GM12865 (cell line): ENCODE results near the gene C3AR1.
"Not testable (repeated sequence)": the region's sequence is repeated elsewhere in the genome, so short reads cannot be mapped to it uniquely, and the experiment has no call there.

Experiments used
- DNase-seq: peaks from one replicate; pipeline ENCODE4 v3.0.0; 2010; ENCODE audit warnings: low read depth
- H3K4me3 ChIP-seq: 2 replicates; pipeline ENCODE4 v1.5.1; 2011; ENCODE audit warnings: mild to moderate bottlenecking, low read depth, low read length, control low read depth
- CTCF ChIP-seq: IDR thresholded peaks from 2 replicates; pipeline ENCODE4 v1.5.1; 2011; ENCODE audit warnings: low read length, control low read depth, low read depth, inconsistent platforms; ENCODE audit not compliant: insufficient read depth; ENCODE audit errors: missing control alignments

The C3AR1 gene

DNA sequence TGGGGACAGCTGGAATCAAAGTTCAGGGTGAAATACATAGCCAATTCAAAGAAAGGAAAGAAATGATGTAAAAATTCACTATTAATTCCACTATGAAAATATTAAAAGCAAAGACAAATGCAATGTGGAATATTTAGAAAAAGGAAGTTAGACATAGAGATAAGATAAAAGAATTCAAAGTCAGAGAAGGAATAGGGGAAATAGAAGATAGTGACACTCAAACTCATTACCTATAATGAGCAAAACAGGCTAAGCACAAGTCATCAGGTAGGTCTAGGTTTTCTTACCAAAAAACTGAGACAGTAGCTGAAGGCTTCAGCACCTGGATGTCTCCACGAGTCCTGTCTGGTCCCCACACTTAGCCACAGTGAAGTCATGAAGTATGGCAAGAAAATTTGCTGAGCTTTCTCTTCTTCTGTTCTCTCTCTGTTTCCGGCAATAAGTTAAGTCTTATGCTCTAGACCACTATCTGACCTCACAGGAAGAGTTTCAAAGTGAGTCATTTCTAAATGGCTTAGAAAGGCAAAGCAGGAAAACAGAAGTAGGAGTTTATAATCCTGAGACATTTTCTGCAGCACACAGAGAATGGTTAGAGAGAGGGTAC lies at the start of gene C3AR1:
C3AR1 (minus strand) TSS at position 369 of the 604 bp plus-strand sequence. CDS start 6,174 bp downstream, outside the sequence.
- H3K4me3 ChIP-seq = no peak within 1 kb of the TSS
- DNase-seq = peak; percentile 46
- no peak for TF ChIP-seq CTCF

GRCh38 chr12:8113117-8113516 lies 47.0 kb upstream of the C3AR1 start:
- not testable (repeated sequence) for DNase-seq, H3K4me3 ChIP-seq

- H3K4me3 ChIP-seq = no peak overlapping the region
- TF ChIP-seq CTCF = peak; percentile 95
- peak; percentile 86 for DNase-seq
These were observed 42.7 kb upstream of the C3AR1 start for GRCh38 chr12:8108808-8109398.

DNA sequence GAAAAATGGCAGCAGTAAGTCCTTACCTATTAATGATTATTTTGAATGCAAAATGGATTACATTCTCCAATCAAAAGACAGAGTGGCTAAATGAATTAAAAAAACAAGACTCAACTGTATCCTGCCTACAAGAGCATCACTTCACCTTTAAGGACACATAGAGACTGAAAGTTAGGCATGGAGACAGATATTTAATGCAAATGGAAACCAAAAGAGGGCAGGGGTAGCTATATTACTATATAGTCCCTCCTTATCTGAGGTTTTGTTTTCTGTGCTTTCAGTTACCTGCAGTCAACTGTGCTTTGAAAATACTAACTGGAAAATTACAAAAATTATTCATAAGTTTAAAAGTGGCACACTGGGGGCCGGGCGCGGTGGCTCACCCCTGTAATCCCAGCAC lies 33.1 kb upstream of the C3AR1 start:
- DNase-seq = no peak
- H3K4me3 ChIP-seq = no peak overlapping the region
- no peak for TF ChIP-seq CTCF

DNA sequence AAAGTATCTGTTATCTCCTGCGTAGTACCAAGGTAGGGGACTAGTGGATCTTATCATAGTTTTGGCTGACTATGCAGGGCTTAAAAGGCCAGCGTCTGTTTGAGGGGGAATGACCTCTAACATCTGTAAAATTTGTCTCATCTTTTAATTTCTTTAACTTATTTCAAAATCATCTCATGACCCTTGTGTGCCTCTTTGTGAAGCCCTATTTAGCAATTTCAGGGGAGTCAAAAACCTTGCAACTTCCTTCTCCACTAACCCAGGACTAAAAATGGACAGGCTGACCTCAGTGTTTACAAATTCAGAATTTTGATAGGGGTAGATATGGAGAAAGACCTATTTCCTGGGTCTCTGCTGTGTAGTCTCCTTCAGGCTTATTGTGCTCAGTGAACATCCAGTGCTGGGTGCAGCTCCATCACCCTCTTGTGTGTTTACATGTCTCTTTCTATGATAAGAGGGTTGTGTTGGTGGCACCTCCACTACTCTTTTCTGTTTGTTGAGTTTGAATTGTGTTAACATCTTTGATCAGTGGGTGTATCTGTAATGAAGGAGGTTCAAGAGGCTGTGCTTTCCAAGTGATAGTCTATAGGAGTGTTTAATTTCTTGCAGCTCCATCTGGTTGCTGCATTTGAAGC lies 30.2 kb upstream of the C3AR1 start:
- no peak overlapping the region for H3K4me3 ChIP-seq
- TF ChIP-seq CTCF = no peak
- no peak for DNase-seq

GRCh38 chr12:8093291-8093690 lies 27.1 kb upstream of the C3AR1 start:
- no peak for DNase-seq
- no peak overlapping the region for H3K4me3 ChIP-seq
- TF ChIP-seq CTCF = no peak

DNA sequence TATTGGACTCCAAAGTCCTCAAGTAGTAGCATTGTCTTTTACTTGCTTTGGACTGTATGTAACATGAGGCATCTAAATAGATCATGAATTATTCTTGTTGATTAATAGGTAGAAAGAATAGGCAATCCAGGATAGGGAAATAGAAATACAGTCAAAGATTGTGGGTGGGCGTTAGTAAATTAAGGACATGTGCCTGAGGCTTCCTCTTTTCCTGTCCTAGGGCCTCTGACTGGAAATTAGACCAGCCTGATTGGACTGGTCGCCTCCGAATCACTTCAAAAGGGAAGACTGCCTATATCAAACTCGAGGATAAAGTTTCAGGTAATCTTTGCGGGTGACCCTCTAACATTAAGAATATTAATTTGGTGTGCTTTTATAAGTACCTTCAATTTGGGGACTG lies 23.6 kb upstream of the C3AR1 start:
- no peak for TF ChIP-seq CTCF
- no peak for DNase-seq
- no peak overlapping the region for H3K4me3 ChIP-seq

GRCh38 chr12:8089277-8089676 lies 23.1 kb upstream of the C3AR1 start:
- not testable (repeated sequence) for DNase-seq

More at GRCh38 chr12:8089277-8089676, 23.1 kb upstream of the C3AR1 start:
- H3K4me3 ChIP-seq = not testable (repeated sequence)
